ENCODE measurements around the gene ADAT3. TPM values are rescaled to one million over a fixed set of nuclear protein-coding genes. Genes with fewer than 3 reads are reported as not detected.
A peak's percentile ranks its signal among the peaks of the same experiment; 100 is the strongest.

The ADAT3 gene
- total RNA-seq, 2 donors from 2014 or later = 9.9 to 13.8 TPM

DNA sequence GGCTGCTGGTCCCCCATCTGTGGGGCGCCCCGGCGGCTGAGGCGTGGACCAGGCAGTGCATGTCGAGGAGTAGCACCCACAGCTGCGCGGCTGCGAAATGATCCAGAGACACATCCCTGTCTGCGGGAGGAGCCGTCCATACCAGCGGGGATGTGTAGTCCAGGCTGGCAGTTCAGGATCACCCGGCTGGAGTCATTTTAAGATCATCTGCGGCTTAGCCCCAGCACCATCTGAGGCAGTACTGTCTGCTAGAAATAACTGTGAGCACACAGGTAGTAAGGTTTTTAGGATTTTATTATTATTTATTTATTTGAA, 3.1 kb downstream of the ADAT3 start:
- no peak overlapping the region for H3K27ac Mint-ChIP-seq
- no peak overlapping the region for H3K9ac ChIP-seq (ENCODE audit: extremely low read depth, low read length, poor library complexity, severe bottlenecking)
- peaks cover 4% of the 10 kb centered on the region for H3K4me1 Mint-ChIP-seq

DNA sequence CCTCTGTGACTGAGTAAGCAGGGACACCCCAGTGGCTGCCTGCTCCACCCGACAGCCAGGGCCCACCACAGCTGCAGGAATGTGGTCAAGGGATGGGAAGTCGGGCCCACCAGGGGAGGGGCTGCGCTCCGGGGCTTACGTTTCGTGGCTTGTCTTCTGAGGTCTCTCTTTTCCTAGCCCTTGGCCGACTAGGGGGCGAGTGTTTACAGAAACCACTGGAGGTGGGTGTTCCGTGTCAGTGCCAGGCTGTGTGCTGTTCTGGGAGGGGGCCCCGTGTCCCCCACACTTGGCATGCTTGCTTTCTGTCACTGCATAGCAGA, 4.5 kb downstream of the ADAT3 start:
- Histone ChIP-seq H3K27me3 (ENCODE audit: control insufficient read depth, insufficient read depth, low read length, poor library complexity, severe bottlenecking) (no peaks in the 10 kb centered on the region), H3K27ac (ENCODE audit: low read depth, low read length) (no peak overlapping the region), H3K4me3 (ENCODE audit: low read length) (no peak overlapping the region), H3K9me3 (ENCODE audit: control insufficient read depth, low read length) (no peaks in the 10 kb centered on the region), H3K9ac (ENCODE audit: extremely low read depth, low read length, poor library complexity, severe bottlenecking) (no peak overlapping the region), H3K4me1 (ENCODE audit: control insufficient read depth, insufficient read depth, low read length) (no peaks in the 10 kb centered on the region), H3K36me3 (ENCODE audit: control insufficient read depth, insufficient read depth, low read length) (peaks cover 12% of the 10 kb centered on the region)
- Mint-ChIP-seq H3K9me3 (no peaks in the 10 kb centered on the region), H3K36me3 (ENCODE audit: low read depth) (peaks cover 24% of the 10 kb centered on the region), H3K27ac (no peak overlapping the region), H3K4me1 (no peaks in the 10 kb centered on the region), H3K4me3 (no peak overlapping the region), H3K27me3 (ENCODE audit: insufficient read depth) (no peaks in the 10 kb centered on the region)
- 95 to 99% methylated on average over 9 to 10 of the region's 10 CpGs for WGBS, 2 experiments (ENCODE audit: insufficient coverage in 1 of 2, insufficient read length in 1 of 2)
- no peak for DNase-seq
- TF ChIP-seq, protein P1, sequence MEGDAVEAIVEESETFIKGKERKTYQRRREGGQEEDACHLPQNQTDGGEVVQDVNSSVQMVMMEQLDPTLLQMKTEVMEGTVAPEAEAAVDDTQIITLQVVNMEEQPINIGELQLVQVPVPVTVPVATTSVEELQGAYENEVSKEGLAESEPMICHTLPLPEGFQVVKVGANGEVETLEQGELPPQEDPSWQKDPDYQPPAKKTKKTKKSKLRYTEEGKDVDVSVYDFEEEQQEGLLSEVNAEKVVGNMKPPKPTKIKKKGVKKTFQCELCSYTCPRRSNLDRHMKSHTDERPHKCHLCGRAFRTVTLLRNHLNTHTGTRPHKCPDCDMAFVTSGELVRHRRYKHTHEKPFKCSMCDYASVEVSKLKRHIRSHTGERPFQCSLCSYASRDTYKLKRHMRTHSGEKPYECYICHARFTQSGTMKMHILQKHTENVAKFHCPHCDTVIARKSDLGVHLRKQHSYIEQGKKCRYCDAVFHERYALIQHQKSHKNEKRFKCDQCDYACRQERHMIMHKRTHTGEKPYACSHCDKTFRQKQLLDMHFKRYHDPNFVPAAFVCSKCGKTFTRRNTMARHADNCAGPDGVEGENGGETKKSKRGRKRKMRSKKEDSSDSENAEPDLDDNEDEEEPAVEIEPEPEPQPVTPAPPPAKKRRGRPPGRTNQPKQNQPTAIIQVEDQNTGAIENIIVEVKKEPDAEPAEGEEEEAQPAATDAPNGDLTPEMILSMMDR (conservative IDR thresholded peaks at IDR 0.05) = no peak

More for the DNA sequence above, 3.1 kb downstream of the ADAT3 start:
- no peak overlapping the region for H3K27ac ChIP-seq (ENCODE audit: low read depth, low read length)
- peaks cover 7% of the 10 kb centered on the region for H3K36me3 ChIP-seq (ENCODE audit: control insufficient read depth, insufficient read depth, low read length)
- WGBS, 2 experiments (ENCODE audit: insufficient coverage in 1 of 2, insufficient read length in 1 of 2) = 95 to 96% methylated on average over 12 to 13 of the region's 13 CpGs
- TF ChIP-seq, protein P1 (conservative IDR thresholded peaks at IDR 0.05) = no peak
- H3K4me3 Mint-ChIP-seq = no peak overlapping the region
- no peaks in the 10 kb centered on the region for H3K9me3 Mint-ChIP-seq
- no peaks in the 10 kb centered on the region for H3K4me1 ChIP-seq (ENCODE audit: control insufficient read depth, insufficient read depth, low read length)
- H3K27me3 ChIP-seq (ENCODE audit: control insufficient read depth, insufficient read depth, low read length, poor library complexity, severe bottlenecking) = no peaks in the 10 kb centered on the region
- no peak overlapping the region for H3K4me3 ChIP-seq (ENCODE audit: low read length)
- H3K27me3 Mint-ChIP-seq (ENCODE audit: insufficient read depth) = no peaks in the 10 kb centered on the region
- no peaks in the 10 kb centered on the region for H3K9me3 ChIP-seq (ENCODE audit: control insufficient read depth, low read length)
- no peak for DNase-seq
- peaks cover 21% of the 10 kb centered on the region for H3K36me3 Mint-ChIP-seq (ENCODE audit: low read depth)

DNA sequence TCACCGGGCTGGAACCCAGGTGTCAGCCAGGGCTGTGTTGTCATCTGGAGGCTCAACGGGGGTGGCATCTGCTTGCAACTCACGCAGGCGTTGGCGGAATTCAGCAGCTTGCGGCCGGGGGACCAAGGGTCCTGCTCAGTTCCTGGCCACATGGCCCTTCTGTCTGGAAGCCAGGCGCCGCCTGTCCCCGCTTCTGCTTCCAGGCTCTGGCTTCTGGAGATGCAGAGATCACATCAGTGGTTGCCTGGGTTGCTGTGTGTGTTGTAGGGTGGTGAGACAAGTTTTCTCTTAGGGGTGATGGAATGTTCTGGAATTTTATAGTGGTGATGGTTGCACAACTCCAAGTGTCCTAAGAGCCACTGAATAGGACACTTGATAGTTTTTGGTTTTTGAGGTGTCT, 5.0 kb downstream of the ADAT3 start:
- 94 to 98% methylated on average over 7 to 10 of the region's 10 CpGs for WGBS, 2 experiments (ENCODE audit: insufficient coverage in 1 of 2, insufficient read length in 1 of 2)
- Mint-ChIP-seq H3K4me3 (no peak overlapping the region), H3K9me3 (no peaks in the 10 kb centered on the region), H3K4me1 (no peaks in the 10 kb centered on the region), H3K36me3 (ENCODE audit: low read depth) (peaks cover 25% of the 10 kb centered on the region), H3K27ac (peak overlapping the region; percentile 8), H3K27me3 (ENCODE audit: insufficient read depth) (no peaks in the 10 kb centered on the region)
- H3K36me3 ChIP-seq (ENCODE audit: control insufficient read depth, insufficient read depth, low read length) = peaks cover 12% of the 10 kb centered on the region
- no peaks in the 10 kb centered on the region for H3K4me1 ChIP-seq (ENCODE audit: control insufficient read depth, insufficient read depth, low read length)
- H3K27ac ChIP-seq (ENCODE audit: low read depth, low read length) = no peak overlapping the region
- TF ChIP-seq, protein P1 (conservative IDR thresholded peaks at IDR 0.05) = no peak
- no peak overlapping the region for H3K9ac ChIP-seq (ENCODE audit: extremely low read depth, low read length, poor library complexity, severe bottlenecking)
- H3K27me3 ChIP-seq (ENCODE audit: control insufficient read depth, insufficient read depth, low read length, poor library complexity, severe bottlenecking) = no peaks in the 10 kb centered on the region
- no peaks in the 10 kb centered on the region for H3K9me3 ChIP-seq (ENCODE audit: control insufficient read depth, low read length)
- H3K4me3 ChIP-seq (ENCODE audit: low read length) = no peak overlapping the region
- no peak for DNase-seq

Measured in endodermal cell (in vitro differentiated cells).